ENCODE measurements around the gene OTUD7B. TPM values are rescaled to one million over a fixed set of nuclear protein-coding genes. Genes with fewer than 3 reads are reported as not detected.

Gene OTUD7B
- total and polyA plus RNA-seq, 2 of the 8 experiments (the other 6 are each of a cell fraction or from before 2014, with no cell fraction given) = 4.2 to 21.5 TPM

DNA sequence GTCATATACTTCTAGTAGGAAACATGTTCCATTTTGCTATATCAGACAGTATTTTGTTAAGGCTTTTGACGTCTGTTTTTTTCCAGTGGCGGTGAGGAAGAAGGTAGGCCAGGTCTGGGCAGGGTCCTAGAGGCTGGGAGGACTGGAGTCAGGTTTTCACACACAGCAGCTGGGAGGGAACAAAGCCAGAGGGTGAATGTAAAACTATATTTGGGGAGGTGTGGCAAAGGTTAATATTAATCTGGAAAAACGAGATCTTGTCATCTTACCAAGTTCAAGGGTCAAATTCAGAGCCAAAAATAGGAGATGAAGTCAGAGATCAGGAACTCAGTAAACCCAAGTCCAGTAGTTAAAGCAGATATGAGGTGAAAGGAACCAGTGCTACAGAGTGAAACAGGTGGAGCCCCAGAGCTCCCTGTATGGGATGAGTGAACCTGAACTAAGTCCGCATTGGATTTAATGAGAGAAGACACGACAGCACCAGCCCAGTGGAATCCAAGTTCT, 10.7 kb upstream of the OTUD7B start:
- Histone ChIP-seq H2BK20ac (ENCODE audit: low read length) (no peak overlapping the region), H2AK5ac (ENCODE audit: low read depth, low read length) (no peak overlapping the region), H3K36me3 (ENCODE audit: control insufficient read depth in 2 of 4, insufficient read depth in 4 of 4, low read length in 3 of 4) (no peaks in the 10 kb centered on the region), H3K79me1 (ENCODE audit: low read depth, low read length) (no peaks in the 10 kb centered on the region), H4K5ac (ENCODE audit: insufficient read length, low read depth, low read length) (no peak overlapping the region), H3K9me3 (ENCODE audit: insufficient read depth in 2 of 2, low read depth in 1 of 2, low read length in 1 of 2) (no peaks in the 10 kb centered on the region), H3K79me2 (ENCODE audit: control insufficient read depth in 1 of 2, insufficient read depth in 2 of 2, low read length in 2 of 2) (no peaks in the 10 kb centered on the region), H3K14ac (ENCODE audit: insufficient read length) (no peak overlapping the region), H4K91ac (replicated peaks; ENCODE audit: insufficient read length, low read length) (no peak overlapping the region), H3K23me2 (ENCODE audit: low read depth, low read length) (no peaks in the 10 kb centered on the region), H2BK120ac (replicated peaks; ENCODE audit: low read depth, low read length) (no peak overlapping the region), H2AFZ (ENCODE audit: low read length) (no peak overlapping the region), H2BK12ac (ENCODE audit: low read depth, low read length) (no peak overlapping the region), H3K4me1 (replicated peaks in 1 of 4; ENCODE audit: control insufficient read depth in 3 of 4, insufficient read depth in 4 of 4, low read length in 3 of 4) (no peaks in the 10 kb centered on the region; a peak in 1 of 7 replicates), H3K4ac (replicated peaks; ENCODE audit: insufficient read length, low read depth, low read length) (no peak overlapping the region), H3K56ac (replicated peaks; ENCODE audit: insufficient read length, low read depth, low read length) (no peak overlapping the region), H2BK5ac (ENCODE audit: low read depth, low read length) (no peak overlapping the region), H3K23ac (ENCODE audit: insufficient read length) (no peak overlapping the region), H3K9ac (replicated peaks in 1 of 4; ENCODE audit: extremely low read depth in 1 of 4, low read depth in 3 of 4, low read length in 3 of 4) (no peak overlapping the region), H4K8ac (ENCODE audit: extremely low read depth, insufficient read depth, low read length) (no peak overlapping the region), H3K27ac (ENCODE audit: low read depth, low read length) (no peak overlapping the region), H4K20me1 (replicated peaks in 1 of 2; ENCODE audit: control insufficient read depth in 1 of 2, insufficient read depth in 2 of 2, low read length in 2 of 2) (no peaks in the 10 kb centered on the region), H3K4me2 (ENCODE audit: insufficient read depth in 1 of 2, low read depth in 2 of 2, low read length in 2 of 2) (no peak overlapping the region), H3K18ac (ENCODE audit: extremely low read depth, low read length) (no peak overlapping the region), H2BK15ac (ENCODE audit: low read length) (no peak overlapping the region), H3K27me3 (replicated peaks in 1 of 4; ENCODE audit: control insufficient read depth in 3 of 4, extremely low read depth in 1 of 4, insufficient read depth in 3 of 4, low read length in 3 of 4) (no peaks in the 10 kb centered on the region), H3K4me3 (ENCODE audit: extremely low read depth in 1 of 4, insufficient read depth in 2 of 4, low read depth in 3 of 4, low read length in 4 of 4) (no peak overlapping the region)
- POLR2A ChIA-PET (ENCODE audit: partially characterized antibody) = interaction anchor here (2.2 to 4.5 kb wide), 2 partner anchors 10 to 142 kb away, joined by 5 to 21 read pairs; partner anchors contain the start of gene OTUD7B
- DNase-seq (ENCODE audit: low read depth in 1 of 2, low spot score in 2 of 2) (no peak), FAIRE-seq (no peak)
- 81% methylated on average over 5 of the region's 5 CpGs; no CpG with 5 or more reads in 1 of the 2 experiments for WGBS, 2 experiments (ENCODE audit: extremely low coverage in 1 of 2, insufficient coverage in 1 of 2, insufficient read length in 1 of 2, insufficient replicate concordance in 2 of 2, low coverage in 1 of 2, low lambda C conversion rate in 2 of 2, missing lambda C conversion rate in 1 of 2)
- TF ChIP-seq RNF2 (IDR thresholded peaks at IDR 0.05; ENCODE audit: borderline replicate concordance, low read depth, low read length, missing control alignments, poor library complexity, severe bottlenecking) = no peak
- no peak for TF ChIP-seq CEBPB (IDR thresholded peaks at IDR 0.05; ENCODE audit: low read depth, low read length)
- CTCF ChIA-PET (ENCODE audit: partially characterized antibody) = interaction anchor here (0.6 to 1.1 kb wide), 3 partner anchors 20 to 150 kb away, joined by 3 read pairs; no protein-coding TSS in a partner anchor

Data from H1 (cell line).